Mucosa of descending colon (tissue), 3 donors: ENCODE measurements around the gene DLST. TPM values are rescaled to one million over a fixed set of nuclear protein-coding genes. Genes with fewer than 3 reads are reported as not detected.

Experiments used
- ATAC-seq: fragments of 200-7000 bp; cut with Tn5 transposase; one replicate; pipeline ENCODE4 v1.9.1; 2020; ENCODE audit warnings: mild to moderate bottlenecking, moderate library complexity
- DNase-seq, 3 donors: peaks; one replicate each; pipeline ENCODE4 v3.0.0-alpha.2; 2020
- H3K36me3 ChIP-seq: fragments of 200-600 bp; one replicate; pipeline ENCODE4 v1.8.0; 2021; ENCODE audit warnings: low read depth, mild to moderate bottlenecking
- H3K4me1 ChIP-seq: fragments of 200-600 bp; one replicate; pipeline ENCODE4 v1.8.0; 2021; ENCODE audit warnings: low read depth, mild to moderate bottlenecking
- H3K4me3 ChIP-seq: fragments of 200-600 bp; one replicate; pipeline ENCODE4 v1.8.0; 2021; ENCODE audit warnings: mild to moderate bottlenecking
- H3K9me3 ChIP-seq: fragments of 200-600 bp; one replicate; pipeline ENCODE4 v1.8.0; 2021; ENCODE audit warnings: mild to moderate bottlenecking
- CTCF ChIP-seq: fragments of 200-600 bp; IDR thresholded peaks from one replicate; pipeline ENCODE4 v1.8.0; 2022; ENCODE audit warnings: antibody characterized with exemption, mild to moderate bottlenecking
- intact Hi-C, 2 donors: fragments of 100-400 bp; cut with DNase I in 1 of 2; cut with micrococcal nuclease in 1 of 2; formaldehyde crosslinking; loops; one replicate each; pipeline versions ENCODE4 v1.11.0 to v1.11.1; 2022; cut with DNase I, micrococcal nuclease
- total RNA-seq, 3 donors: library from RNA; stranded (reverse); fragmentation: NEBNext Ultra II Directional in 2 of 3; extraction: Animal tissue kit (Norgen Biotek cat#: 25700) in 2 of 3; gene quantifications; one replicate each; pipeline versions ENCODE4 v1.2.1 to v1.2.4, GENCODE V29; 2021 to 2023
- donor health status: DM: no; HTN: no; CAD: no; lungs with moderate emphysema.
- donor health status: DM: no; HTN: no; CAD: no.
- donor health status: DM: no; HTN: yes; CAD: no.

DLST gene
- total RNA-seq, 3 donors from 2014 or later: 106 to 125 (median 121) TPM

GRCh38 chr14:74855945-74856344 lies 25.8 kb upstream of the DLST start:
- Histone ChIP-seq H3K36me3 (no peaks in the 10 kb centered on the region), H3K4me1 (peaks cover 11% of the 10 kb centered on the region), H3K9me3 (no peaks in the 10 kb centered on the region), H3K4me3 (no peak overlapping the region)
- intact Hi-C loops: loop anchor here in 1 of 2 donors (5.0 kb wide), 1 partner anchor 46 kb away; no protein-coding TSS in a partner anchor
- ATAC-seq: no peak
- DNase-seq: no peak
- no peak for TF ChIP-seq CTCF

DNA sequence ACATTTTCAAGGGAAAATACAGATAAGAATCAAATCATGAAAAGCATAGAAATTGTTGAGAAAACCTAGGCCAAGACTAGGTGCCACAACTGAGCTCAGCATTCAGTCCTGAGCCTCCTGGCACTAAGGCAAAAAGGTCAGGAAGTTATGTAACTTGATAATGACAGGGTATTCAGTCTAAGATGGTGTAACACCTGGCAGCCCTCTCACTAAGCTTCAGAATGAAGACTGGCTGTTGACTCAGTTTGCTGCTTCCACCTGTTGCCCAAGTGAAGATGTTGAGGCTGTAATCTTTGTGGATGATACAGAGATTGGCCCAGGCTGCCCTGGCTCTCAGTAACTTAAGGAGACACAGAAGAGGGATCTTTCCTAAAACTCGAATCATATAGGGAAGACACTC lies 25.4 kb upstream of the DLST start:
- ATAC-seq: no peak
- DNase-seq: no peak
- intact Hi-C loops: loop anchor here in 1 of 2 donors (5.0 kb wide), 1 partner anchor 46 kb away; no protein-coding TSS in a partner anchor
- Histone ChIP-seq H3K9me3 (no peaks in the 10 kb centered on the region), H3K4me3 (no peak overlapping the region), H3K36me3 (no peaks in the 10 kb centered on the region), H3K4me1 (peaks cover 11% of the 10 kb centered on the region)
- no peak for TF ChIP-seq CTCF

DNA sequence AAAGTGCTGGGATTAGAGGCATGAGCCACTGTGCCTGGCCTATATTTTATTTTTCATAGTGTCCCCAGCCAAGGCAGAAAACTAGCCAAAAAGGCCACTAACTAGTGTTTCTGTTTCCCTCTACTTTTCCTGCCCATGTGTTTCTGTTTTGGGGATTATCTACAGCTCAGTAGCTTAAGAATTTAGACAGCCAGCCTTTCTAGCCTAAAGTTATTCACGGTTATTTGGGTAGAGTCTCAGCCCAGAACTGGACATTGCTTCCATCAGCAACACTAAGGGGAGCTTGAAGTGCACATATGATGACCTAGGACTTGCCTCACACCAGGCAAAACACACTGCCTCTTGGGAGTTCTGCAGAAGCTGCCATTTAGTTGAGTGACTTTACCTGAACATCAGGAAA lies 23.7 kb upstream of the DLST start:
- Histone ChIP-seq H3K4me3 (no peak overlapping the region), H3K4me1 (peaks cover 11% of the 10 kb centered on the region), H3K9me3 (no peaks in the 10 kb centered on the region), H3K36me3 (no peaks in the 10 kb centered on the region)
- ATAC-seq: no peak
- intact Hi-C loops: loop anchor here in 1 of 2 donors (5.0 kb wide), 1 partner anchor 44 kb away; no protein-coding TSS in a partner anchor
- no peak for DNase-seq
- TF ChIP-seq CTCF: no peak

DNA sequence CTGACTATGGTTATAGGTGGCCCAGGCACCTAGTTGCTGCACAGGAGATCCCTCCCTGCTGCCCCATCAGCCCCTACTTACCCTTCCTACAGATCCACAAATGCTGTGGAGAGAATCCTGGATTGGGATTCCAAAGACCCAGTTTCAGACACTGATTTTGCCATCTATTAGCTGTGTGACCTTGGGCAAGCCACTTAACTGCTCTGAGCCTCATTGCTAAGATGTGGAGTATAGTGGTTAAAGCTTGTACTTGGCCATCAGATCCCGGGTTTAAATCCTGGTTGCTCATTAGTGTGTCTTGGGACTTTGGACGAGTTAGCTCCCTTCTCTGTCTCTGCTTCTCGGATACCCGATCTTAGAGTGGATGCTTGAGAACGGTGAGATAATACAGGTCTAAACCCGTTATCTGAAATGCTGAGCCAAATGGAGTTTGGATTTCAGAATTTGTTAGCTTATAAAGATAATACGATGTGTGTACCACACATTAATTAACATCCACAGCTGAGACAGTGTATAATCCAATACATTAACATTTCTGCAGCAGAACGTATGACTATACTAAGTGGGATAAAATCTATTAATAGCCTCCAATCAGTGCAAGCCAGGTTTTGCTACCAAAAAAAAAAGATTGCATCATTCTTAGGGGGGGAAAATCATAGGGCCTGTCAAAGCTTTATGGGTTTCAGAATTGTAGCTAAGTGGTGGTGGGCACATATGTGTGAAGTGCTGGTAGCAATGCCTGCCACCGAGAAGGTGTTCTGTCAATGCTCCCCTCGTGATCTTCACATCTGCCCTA lies 21.8 kb upstream of the DLST start:
- no peaks in the 10 kb centered on the region for H3K9me3 ChIP-seq
- DNase-seq (no peak), ATAC-seq (no peak)
- H3K4me1 ChIP-seq: peaks cover 4% of the 10 kb centered on the region
- TF ChIP-seq CTCF: no peak
- H3K36me3 ChIP-seq: no peaks in the 10 kb centered on the region
- no peak overlapping the region for H3K4me3 ChIP-seq
- intact Hi-C loops: loop anchor here (5.0 kb wide), 2 partner anchors 42 to 47 kb away; no protein-coding TSS in a partner anchor

GRCh38 chr14:74860899-74861733 lies 20.6 kb upstream of the DLST start:
- H3K36me3 ChIP-seq: no peaks in the 10 kb centered on the region
- intact Hi-C loops: loop anchor here in 1 of 2 donors (5.0 kb wide), 1 partner anchor 46 kb away; no protein-coding TSS in a partner anchor
- H3K9me3 ChIP-seq: no peaks in the 10 kb centered on the region
- no peak overlapping the region for H3K4me3 ChIP-seq
- peaks cover 4% of the 10 kb centered on the region for H3K4me1 ChIP-seq
- TF ChIP-seq CTCF: peak; percentile 76
- DNase-seq: peak; percentile 87 to 99 (median 94)
- ATAC-seq: peak; percentile 95
